ENCODE measurements around the gene VWA8. TPM values are rescaled to one million over a fixed set of nuclear protein-coding genes. Genes with fewer than 3 reads are reported as not detected.
"Not testable (repeated sequence)": the region's sequence is repeated elsewhere in the genome, so short reads cannot be mapped to it uniquely, and the experiment has no call there.

VWA8 gene
- polyA plus RNA-seq, 1 of the 3 experiments (the other 2 are of a cell fraction), result 5.5 TPM

GRCh38 chr13:41648314-41648935 lies 312.5 kb downstream of the VWA8 start:
- Histone ChIP-seq H3K4me3 (ENCODE audit: low read depth in 2 of 2, low read length in 1 of 2) (no peak overlapping the region), H3F3A (replicated peaks; ENCODE audit: insufficient read depth) (peaks cover 19% of the 10 kb centered on the region), H3K4me2 (peak overlapping the region; percentile 8; the same call in 1 of the 2 replicates), H3K36me3 (replicated peaks in 1 of 2; ENCODE audit: control insufficient read depth in 1 of 2, insufficient read depth in 2 of 2, low read length in 1 of 2) (no peaks in the 10 kb centered on the region), H3K9ac (no peak overlapping the region), H3K79me2 (ENCODE audit: insufficient read depth) (no peaks in the 10 kb centered on the region), H3K9me2 (no peaks in the 10 kb centered on the region), H2AFZ (ENCODE audit: low read depth) (no peak overlapping the region), H3K27ac (ENCODE audit: low read depth in 2 of 2, low read length in 1 of 2) (peak overlapping the region in 1 of 2 experiments; percentile 34; a peak in 2 of 4 replicates), H3K9me3 (no peaks in the 10 kb centered on the region), H3K27me3 (ENCODE audit: insufficient read depth) (no peaks in the 10 kb centered on the region), H4K20me1 (ENCODE audit: insufficient read depth) (no peaks in the 10 kb centered on the region), H3K4me1 (ENCODE audit: control insufficient read depth in 1 of 2, insufficient read depth in 2 of 2, low read depth in 1 of 2, low read length in 1 of 2) (peaks cover 3 to 30% of the 10 kb centered on the region in 2 experiments)
- ChIA-PET POLR2A (no interaction called here), CTCF (interaction anchor here (1.1 to 6.6 kb wide), 2 partner anchors 16 to 237 kb away, joined by 3 to 67 read pairs; no protein-coding TSS in a partner anchor)
- 76% methylated on average over 5 of the region's 5 CpGs for WGBS (ENCODE audit: low lambda C conversion rate)
- TF ChIP-seq TCF12 (IDR thresholded peaks at IDR 0.05), result no peak
- TF ChIP-seq ELF1 (IDR thresholded peaks at IDR 0.05), result no peak
- TF ChIP-seq SMC3 (IDR thresholded peaks at IDR 0.05; ENCODE audit: low read depth, low read length), result no peak
- TF ChIP-seq IRF3 (IDR thresholded peaks at IDR 0.05; ENCODE audit: low read depth, low read length), result no peak
- no peak for TF ChIP-seq RCOR1 (IDR thresholded peaks at IDR 0.05; ENCODE audit: low read length)
- TF ChIP-seq, protein P1, sequence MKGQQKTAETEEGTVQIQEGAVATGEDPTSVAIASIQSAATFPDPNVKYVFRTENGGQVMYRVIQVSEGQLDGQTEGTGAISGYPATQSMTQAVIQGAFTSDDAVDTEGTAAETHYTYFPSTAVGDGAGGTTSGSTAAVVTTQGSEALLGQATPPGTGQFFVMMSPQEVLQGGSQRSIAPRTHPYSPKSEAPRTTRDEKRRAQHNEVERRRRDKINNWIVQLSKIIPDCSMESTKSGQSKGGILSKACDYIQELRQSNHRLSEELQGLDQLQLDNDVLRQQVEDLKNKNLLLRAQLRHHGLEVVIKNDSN (IDR thresholded peaks at IDR 0.05; ENCODE audit: borderline replicate concordance, low read depth), result no peak
- no peak for TF ChIP-seq EP300 (IDR thresholded peaks at IDR 0.05; ENCODE audit: borderline replicate concordance in 1 of 2, low read depth in 1 of 2, low read length in 1 of 2)
- DNase-seq, result no peak

- peaks cover 15% of the 10 kb centered on the region for H3F3A ChIP-seq (replicated peaks; ENCODE audit: insufficient read depth)
- 93% methylated on average over 10 of the region's 10 CpGs for WGBS (ENCODE audit: low lambda C conversion rate)
- H3K9me2 ChIP-seq; H3K79me2 ChIP-seq (ENCODE audit: insufficient read depth); DNase-seq; H2AFZ ChIP-seq (ENCODE audit: low read depth); H3K9ac ChIP-seq; H3K9me3 ChIP-seq; H3K27me3 ChIP-seq (ENCODE audit: insufficient read depth); POLR2A ChIA-PET; H3K4me3 ChIP-seq (ENCODE audit: low read depth in 2 of 2, low read length in 1 of 2); H3K36me3 ChIP-seq (replicated peaks in 1 of 2; ENCODE audit: control insufficient read depth in 1 of 2, insufficient read depth in 2 of 2, low read length in 1 of 2); H4K20me1 ChIP-seq (ENCODE audit: insufficient read depth): not testable (repeated sequence)
- peak overlapping the region; percentile 8; the same call in 1 of the 2 replicates for H3K4me2 ChIP-seq
- peaks cover 3 to 30% of the 10 kb centered on the region in 2 experiments for H3K4me1 ChIP-seq (ENCODE audit: control insufficient read depth in 1 of 2, insufficient read depth in 2 of 2, low read depth in 1 of 2, low read length in 1 of 2)
- peak overlapping the region in 1 of 2 experiments; percentile 34; a peak in 1 of 4 replicates for H3K27ac ChIP-seq (ENCODE audit: low read depth in 2 of 2, low read length in 1 of 2)
- CTCF ChIA-PET, result interaction anchor here (1.0 to 6.6 kb wide), 3 partner anchors 17 to 475 kb away, joined by 3 to 67 read pairs (median 3); no protein-coding TSS in a partner anchor
These were observed 313.1 kb downstream of the VWA8 start for GRCh38 chr13:41647699-41648313.

- H3K79me2 ChIP-seq (ENCODE audit: insufficient read depth), result no peaks in the 10 kb centered on the region
- H3K4me2 ChIP-seq, result 0 out of 2 replicates have a peak overlapping the region, but pooled peaks have one; percentile 28
- H3K36me3 ChIP-seq (replicated peaks in 1 of 2; ENCODE audit: control insufficient read depth in 1 of 2, insufficient read depth in 2 of 2, low read length in 1 of 2), result no peaks in the 10 kb centered on the region
- no peaks in the 10 kb centered on the region for H4K20me1 ChIP-seq (ENCODE audit: insufficient read depth)
- DNase-seq, result no peak
- no peak overlapping the region for H3K4me3 ChIP-seq (ENCODE audit: low read depth in 2 of 2, low read length in 1 of 2)
- H2AFZ ChIP-seq (ENCODE audit: low read depth), result no peak overlapping the region
- peak overlapping the region; percentile 2; the same call in 1 of the 2 replicates for H3K9ac ChIP-seq
- no peaks in the 10 kb centered on the region for H3K27me3 ChIP-seq (ENCODE audit: insufficient read depth)
- TF ChIP-seq FOSL2 (IDR thresholded peaks at IDR 0.05; ENCODE audit: borderline replicate concordance, low read depth), result peak; percentile 27; the same call in 1 of the 2 replicates
- no peak for TF ChIP-seq FOXJ3 (CRISPR knock-in tag; IDR thresholded peaks at IDR 0.05)
- TF ChIP-seq NFIC (IDR thresholded peaks at IDR 0.05; ENCODE audit: borderline replicate concordance), result peak; percentile 10; the same call in 1 of the 2 replicates
- no peak for TF ChIP-seq RFX5 (IDR thresholded peaks at IDR 0.05; ENCODE audit: low read length)
- TF ChIP-seq GATA2 (CRISPR knock-in tag; IDR thresholded peaks at IDR 0.05), result no peak
- peak; percentile 21; the same call in 1 of the 2 replicates for TF ChIP-seq PBX3 (IDR thresholded peaks at IDR 0.05)
- TF ChIP-seq TEAD4 (IDR thresholded peaks at IDR 0.05; ENCODE audit: borderline replicate concordance, insufficient read depth), result no peak
- TF ChIP-seq TCF12 (IDR thresholded peaks at IDR 0.05), result peak; percentile 42
- peak; percentile 67; the same call in 1 of the 2 replicates for TF ChIP-seq RXRA (IDR thresholded peaks at IDR 0.05; ENCODE audit: borderline replicate concordance, low read depth)
- no peak for TF ChIP-seq NRF1 (IDR thresholded peaks at IDR 0.05; ENCODE audit: low read depth, low read length)
- no peak for TF ChIP-seq IRF3 (IDR thresholded peaks at IDR 0.05; ENCODE audit: low read depth, low read length)
- ChIA-PET CTCF (interaction anchor here (0.6 kb wide), 1 partner anchor 663 kb away, joined by 3 read pairs; no protein-coding TSS in a partner anchor), POLR2A (no interaction called here)
- H3K9me3 ChIP-seq, result no peaks in the 10 kb centered on the region
- H3F3A ChIP-seq (replicated peaks; ENCODE audit: insufficient read depth), result peaks cover 15% of the 10 kb centered on the region
- H3K4me1 ChIP-seq (ENCODE audit: control insufficient read depth in 1 of 2, insufficient read depth in 2 of 2, low read depth in 1 of 2, low read length in 1 of 2), result peaks cover 2 to 30% of the 10 kb centered on the region in 2 experiments
- H3K9me2 ChIP-seq, result no peaks in the 10 kb centered on the region
- 58% methylated on average over 4 of the region's 4 CpGs for WGBS (ENCODE audit: low lambda C conversion rate)
- peak overlapping the region in 1 of 2 experiments; percentile 55; a peak in 2 of 4 replicates for H3K27ac ChIP-seq (ENCODE audit: low read depth in 2 of 2, low read length in 1 of 2)
These were observed 315.6 kb downstream of the VWA8 start for GRCh38 chr13:41645331-41645730.
